Esophagus squamous epithelium (tissue), 4 donors: ENCODE data around the gene GJA1.

Experiments
- POLR2A ChIP-seq, 4 donors: fragments of 450-650 bp; IDR thresholded peaks; one replicate each; pipeline ENCODE4 v1.6.1; 2017; ENCODE audit warnings: antibody characterized with exemption in 4 of 4, mild to moderate bottlenecking in 4 of 4, moderate library complexity in 3 of 4
- TF ChIP-seq, protein P1 (sequence below), 6 experiments: fragments of 450-650 bp in 4 of 6; fragments of 200-600 bp in 2 of 6; sonication (generic) in 2 of 6; IDR thresholded peaks; one replicate each; pipeline ENCODE4 v1.5.1; 2016 to 2019; ENCODE audit warnings: antibody characterized with exemption in 6 of 6, mild to moderate bottlenecking in 4 of 6, moderate library complexity in 4 of 6

DNA sequence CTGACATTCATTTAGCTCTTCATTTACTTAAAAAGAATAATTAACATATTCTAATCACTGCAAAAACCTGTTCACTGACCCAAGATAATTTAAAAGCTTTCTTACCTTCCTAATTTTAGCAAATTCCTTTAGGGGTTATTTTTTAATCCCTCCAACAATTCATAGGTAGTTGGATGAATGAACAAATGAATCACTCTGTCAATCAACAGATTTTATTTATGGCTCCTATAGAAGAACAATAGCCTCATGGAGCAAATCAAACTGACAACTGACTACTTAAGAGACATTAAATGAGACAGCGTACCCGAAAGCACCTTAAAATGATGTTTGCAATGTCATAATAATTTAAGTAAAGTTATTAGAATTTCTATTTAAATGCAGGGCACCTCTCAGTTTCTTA, 31.5 kb upstream of the GJA1 start:
- TF ChIP-seq, protein P1, sequence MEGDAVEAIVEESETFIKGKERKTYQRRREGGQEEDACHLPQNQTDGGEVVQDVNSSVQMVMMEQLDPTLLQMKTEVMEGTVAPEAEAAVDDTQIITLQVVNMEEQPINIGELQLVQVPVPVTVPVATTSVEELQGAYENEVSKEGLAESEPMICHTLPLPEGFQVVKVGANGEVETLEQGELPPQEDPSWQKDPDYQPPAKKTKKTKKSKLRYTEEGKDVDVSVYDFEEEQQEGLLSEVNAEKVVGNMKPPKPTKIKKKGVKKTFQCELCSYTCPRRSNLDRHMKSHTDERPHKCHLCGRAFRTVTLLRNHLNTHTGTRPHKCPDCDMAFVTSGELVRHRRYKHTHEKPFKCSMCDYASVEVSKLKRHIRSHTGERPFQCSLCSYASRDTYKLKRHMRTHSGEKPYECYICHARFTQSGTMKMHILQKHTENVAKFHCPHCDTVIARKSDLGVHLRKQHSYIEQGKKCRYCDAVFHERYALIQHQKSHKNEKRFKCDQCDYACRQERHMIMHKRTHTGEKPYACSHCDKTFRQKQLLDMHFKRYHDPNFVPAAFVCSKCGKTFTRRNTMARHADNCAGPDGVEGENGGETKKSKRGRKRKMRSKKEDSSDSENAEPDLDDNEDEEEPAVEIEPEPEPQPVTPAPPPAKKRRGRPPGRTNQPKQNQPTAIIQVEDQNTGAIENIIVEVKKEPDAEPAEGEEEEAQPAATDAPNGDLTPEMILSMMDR (IDR thresholded peaks at IDR 0.05), result no peak
- no peak for TF ChIP-seq POLR2A (IDR thresholded peaks at IDR 0.05)
